ENCODE data around the gene AGTPBP1. TPM values are rescaled to one million over a fixed set of nuclear protein-coding genes. Genes with fewer than 3 reads are reported as not detected.

Gene AGTPBP1
- total and polyA plus RNA-seq, 3 donors from 2014 or later = 26.3 to 45.7 (median 26.6) TPM

DNA sequence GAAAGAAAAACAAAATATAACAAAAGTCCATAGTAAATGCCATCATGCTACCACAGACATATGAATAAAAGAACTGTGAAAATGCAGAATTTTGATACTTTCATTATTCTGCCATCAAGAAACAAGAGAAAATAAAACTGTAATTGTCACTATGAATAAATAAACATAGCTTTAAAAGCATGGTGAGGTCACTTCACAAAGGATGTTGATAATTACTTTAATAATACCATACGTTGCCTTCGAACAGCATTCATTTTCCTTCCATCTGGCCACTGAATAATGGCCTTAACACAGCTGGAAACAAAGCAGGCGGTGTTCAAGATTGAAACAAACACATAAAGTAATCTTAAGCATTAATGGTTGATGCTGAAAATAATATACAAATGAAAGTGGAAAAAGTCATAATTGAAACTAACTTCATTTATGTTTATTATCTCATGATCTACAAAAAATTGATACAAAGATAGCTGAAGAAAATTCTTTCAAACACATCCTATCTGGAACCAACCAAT lies 102.0 kb downstream of the AGTPBP1 start:
- Histone ChIP-seq H3K27ac (no peak overlapping the region), H3K36me3 (ENCODE audit: low read depth, missing control alignments) (no peaks in the 10 kb centered on the region), H3K9me3 (no peaks in the 10 kb centered on the region), H3K27me3 (no peaks in the 10 kb centered on the region), H3K4me1 (no peaks in the 10 kb centered on the region), H3K4me3 (no peak overlapping the region)
- TF ChIP-seq, protein P1, sequence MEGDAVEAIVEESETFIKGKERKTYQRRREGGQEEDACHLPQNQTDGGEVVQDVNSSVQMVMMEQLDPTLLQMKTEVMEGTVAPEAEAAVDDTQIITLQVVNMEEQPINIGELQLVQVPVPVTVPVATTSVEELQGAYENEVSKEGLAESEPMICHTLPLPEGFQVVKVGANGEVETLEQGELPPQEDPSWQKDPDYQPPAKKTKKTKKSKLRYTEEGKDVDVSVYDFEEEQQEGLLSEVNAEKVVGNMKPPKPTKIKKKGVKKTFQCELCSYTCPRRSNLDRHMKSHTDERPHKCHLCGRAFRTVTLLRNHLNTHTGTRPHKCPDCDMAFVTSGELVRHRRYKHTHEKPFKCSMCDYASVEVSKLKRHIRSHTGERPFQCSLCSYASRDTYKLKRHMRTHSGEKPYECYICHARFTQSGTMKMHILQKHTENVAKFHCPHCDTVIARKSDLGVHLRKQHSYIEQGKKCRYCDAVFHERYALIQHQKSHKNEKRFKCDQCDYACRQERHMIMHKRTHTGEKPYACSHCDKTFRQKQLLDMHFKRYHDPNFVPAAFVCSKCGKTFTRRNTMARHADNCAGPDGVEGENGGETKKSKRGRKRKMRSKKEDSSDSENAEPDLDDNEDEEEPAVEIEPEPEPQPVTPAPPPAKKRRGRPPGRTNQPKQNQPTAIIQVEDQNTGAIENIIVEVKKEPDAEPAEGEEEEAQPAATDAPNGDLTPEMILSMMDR (IDR thresholded peaks at IDR 0.05) = no peak
- TF ChIP-seq POLR2A (IDR thresholded peaks at IDR 0.05) = no peak
- WGBS, 2 donors = 79 to 88% methylated on average over 3 of the region's 3 CpGs
- intact Hi-C loops (cut with DNase I; ENCODE audit: low total_unique reads) = no loop called here
- DNase-seq = no peak

DNA sequence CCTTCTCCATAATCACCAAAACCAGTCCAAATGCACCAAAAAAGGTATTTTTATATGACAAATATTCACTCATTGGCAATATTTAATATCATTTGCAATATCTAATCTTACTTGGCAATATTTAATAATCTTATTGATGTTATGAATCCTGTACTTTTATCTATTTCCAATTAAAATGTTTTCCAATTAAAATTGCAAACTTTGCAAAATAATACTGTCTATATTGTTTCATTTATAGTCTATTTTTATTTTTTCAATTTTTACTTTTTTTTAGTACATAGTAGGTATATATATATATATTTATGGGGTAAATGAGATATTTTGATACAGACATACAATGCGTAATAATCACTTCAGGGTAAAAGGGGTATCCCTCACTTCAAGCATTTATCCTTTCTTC lies 109.9 kb downstream of the AGTPBP1 start:
- WGBS, 2 donors = 95 to 98% methylated on average over 1 of the region's 1 CpG

DNA sequence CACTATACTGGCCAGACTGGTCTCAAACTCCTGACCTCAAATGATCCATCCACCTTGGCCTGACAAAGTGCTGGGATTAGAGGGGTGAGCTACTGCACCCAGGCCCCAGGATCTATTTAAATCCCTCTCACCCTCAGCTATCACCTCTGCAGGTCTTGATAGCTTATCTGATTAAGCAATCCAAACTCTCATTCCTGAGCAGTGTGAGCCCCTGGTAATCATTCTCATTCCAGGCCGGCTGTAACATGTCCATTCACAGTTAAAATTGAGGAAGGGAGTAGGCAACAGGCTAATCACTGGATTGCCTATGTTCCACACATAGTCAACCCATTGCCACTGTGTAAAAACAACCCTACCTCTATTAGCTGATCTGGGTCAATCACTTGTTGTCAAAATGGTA lies 111.1 kb downstream of the AGTPBP1 start:
- 94 to 100% methylated on average over 1 of the region's 1 CpG for WGBS, 2 donors
- intact Hi-C loops (cut with DNase I; ENCODE audit: low total_unique reads) = no loop called here

More for the DNA sequence above, 109.9 kb downstream of the AGTPBP1 start:
- Histone ChIP-seq H3K27ac (no peak overlapping the region), H3K4me1 (no peaks in the 10 kb centered on the region), H3K4me3 (no peak overlapping the region), H3K9me3 (no peaks in the 10 kb centered on the region), H3K27me3 (no peaks in the 10 kb centered on the region), H3K36me3 (ENCODE audit: low read depth, missing control alignments) (no peaks in the 10 kb centered on the region)
- DNase-seq = no peak
- TF ChIP-seq, protein P1 (IDR thresholded peaks at IDR 0.05) = no peak
- intact Hi-C loops (cut with DNase I; ENCODE audit: low total_unique reads) = no loop called here

DNA sequence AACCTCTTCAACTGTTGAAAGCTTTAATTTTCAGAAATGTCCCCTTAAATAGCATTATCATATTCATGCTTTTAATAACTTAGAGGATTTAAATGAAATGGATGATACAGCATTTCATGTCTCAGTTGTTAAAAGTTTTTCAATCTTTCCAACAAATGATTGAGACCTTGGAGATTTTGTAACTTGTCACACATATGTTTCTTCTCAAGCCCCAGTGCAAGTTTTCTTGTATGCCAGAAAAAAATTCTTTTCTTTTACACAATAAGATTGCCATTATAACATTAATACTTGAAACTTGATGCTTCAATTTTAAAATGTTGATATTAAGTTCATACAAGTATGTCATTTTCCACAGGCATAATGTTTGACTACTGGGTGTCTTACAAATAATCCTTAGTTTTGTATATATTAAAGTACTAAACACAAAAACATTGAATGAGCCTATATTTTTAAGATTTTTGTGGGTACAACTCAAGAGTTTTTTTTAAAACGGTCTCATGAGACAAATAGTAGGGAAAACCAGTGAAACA lies 124.5 kb downstream of the AGTPBP1 start:
- intact Hi-C loops (cut with DNase I; ENCODE audit: low total_unique reads) = no loop called here
- TF ChIP-seq, protein P1 (IDR thresholded peaks at IDR 0.05) = no peak
- TF ChIP-seq POLR2A (IDR thresholded peaks at IDR 0.05) = no peak
- H3K4me1 ChIP-seq = no peaks in the 10 kb centered on the region
- no peaks in the 10 kb centered on the region for H3K9me3 ChIP-seq
- H3K27ac ChIP-seq = no peak overlapping the region
- no peak for DNase-seq
- H3K27me3 ChIP-seq = no peaks in the 10 kb centered on the region
- 94 to 98% methylated on average over 1 of the region's 1 CpG for WGBS, 2 donors
- no peaks in the 10 kb centered on the region for H3K36me3 ChIP-seq (ENCODE audit: low read depth, missing control alignments)
- H3K4me3 ChIP-seq = no peak overlapping the region

More for the DNA sequence above, 111.1 kb downstream of the AGTPBP1 start:
- H3K27me3 ChIP-seq = no peaks in the 10 kb centered on the region
- no peaks in the 10 kb centered on the region for H3K9me3 ChIP-seq
- no peaks in the 10 kb centered on the region for H3K4me1 ChIP-seq
- no peaks in the 10 kb centered on the region for H3K36me3 ChIP-seq (ENCODE audit: low read depth, missing control alignments)
- TF ChIP-seq, protein P1 (IDR thresholded peaks at IDR 0.05) = no peak
- no peak for TF ChIP-seq POLR2A (IDR thresholded peaks at IDR 0.05)
- no peak overlapping the region for H3K4me3 ChIP-seq
- H3K27ac ChIP-seq = no peak overlapping the region
- no peak for DNase-seq

DNA sequence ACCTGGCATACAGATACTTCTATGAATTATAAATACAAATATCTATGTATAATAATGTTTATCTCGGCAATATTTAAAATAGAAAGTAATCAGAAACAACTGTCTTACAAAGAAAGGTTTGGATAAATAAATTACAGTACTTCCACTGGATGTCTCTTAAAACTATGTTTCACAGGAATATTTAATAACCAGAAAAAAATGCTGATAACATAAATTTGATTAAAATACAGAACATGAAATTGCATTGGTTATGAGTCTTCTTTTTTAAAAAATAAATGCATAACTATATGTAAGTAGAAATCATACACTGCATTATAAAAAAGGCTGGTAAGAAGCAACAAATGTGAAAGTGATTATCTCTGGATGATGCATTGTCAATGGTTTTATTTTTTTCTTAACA lies 126.0 kb downstream of the AGTPBP1 start:
- H3K4me3 ChIP-seq = no peak overlapping the region
- H3K36me3 ChIP-seq (ENCODE audit: low read depth, missing control alignments) = no peaks in the 10 kb centered on the region
- H3K9me3 ChIP-seq = no peaks in the 10 kb centered on the region
- no peak overlapping the region for H3K27ac ChIP-seq
- no peaks in the 10 kb centered on the region for H3K27me3 ChIP-seq
- intact Hi-C loops (cut with DNase I; ENCODE audit: low total_unique reads) = no loop called here
- no peaks in the 10 kb centered on the region for H3K4me1 ChIP-seq
- DNase-seq = no peak
- 93 to 97% methylated on average over 1 of the region's 1 CpG for WGBS, 2 donors
- TF ChIP-seq, protein P1 (IDR thresholded peaks at IDR 0.05) = no peak
- no peak for TF ChIP-seq POLR2A (IDR thresholded peaks at IDR 0.05)
